Measurements from ENCODE around the gene C9orf78. TPM values are rescaled to one million over a fixed set of nuclear protein-coding genes. Genes with fewer than 3 reads are reported as not detected.
"Not testable (repeated sequence)": the region's sequence is repeated elsewhere in the genome, so short reads cannot be mapped to it uniquely, and the experiment has no call there.

C9orf78 gene
- total and polyA plus RNA-seq, 2 experiments from 2014 or later, result 46.8 to 80.7 TPM

GRCh38 chr9:129803676-129804060 lies 31.4 kb downstream of the C9orf78 start:
- no peaks in the 10 kb centered on the region for H4K20me1 ChIP-seq (ENCODE audit: insufficient read depth)
- in situ Hi-C loops (cut with MboI), result no loop called here
- peak overlapping the region; percentile 83 for H3K4me2 ChIP-seq (ENCODE audit: unreplicated experiment)
- H3K4me3 ChIP-seq, result peak overlapping the region; percentile 92
- DNase-seq, result peak; percentile 33
- H3F3A ChIP-seq (ENCODE audit: insufficient read depth), result no peaks in the 10 kb centered on the region
- peak overlapping the region; percentile 62 for H3K27ac ChIP-seq
- WGBS, 2 experiments (ENCODE audit: low coverage in 1 of 2, low lambda C conversion rate in 2 of 2, missing lambda C conversion rate in 2 of 2), result 2 to 3% methylated on average over 14 of the region's 14 CpGs
- H2AFZ ChIP-seq, result peak overlapping the region; percentile 86
- H3K9ac ChIP-seq, result peak overlapping the region; percentile 84
- no peaks in the 10 kb centered on the region for H3K9me3 ChIP-seq (ENCODE audit: low read depth)
- H3K9me2 ChIP-seq (ENCODE audit: insufficient read depth), result no peaks in the 10 kb centered on the region
- no peaks in the 10 kb centered on the region; the same call in 1 of the 2 replicates for H3K36me3 ChIP-seq (ENCODE audit: low read depth)
- no peaks in the 10 kb centered on the region for H3K27me3 ChIP-seq (replicated peaks; ENCODE audit: insufficient read depth)
- peaks cover 41% of the 10 kb centered on the region for H3K79me2 ChIP-seq (ENCODE audit: insufficient read depth)
- H3K4me1 ChIP-seq (ENCODE audit: insufficient read depth), result peaks cover 5% of the 10 kb centered on the region; the same call in 1 of the 2 replicates
- no peak for TF ChIP-seq EZH2phosphoT487 (IDR thresholded peaks at IDR 0.05; ENCODE audit: insufficient read depth, low read depth)
- no peak for TF ChIP-seq EZH2 (IDR thresholded peaks at IDR 0.05; ENCODE audit: insufficient read depth, poor library complexity, severe bottlenecking)

- Histone ChIP-seq H3K79me2 (ENCODE audit: insufficient read depth) (peaks cover 41% of the 10 kb centered on the region), H2AFZ (peak within 1 kb of the TSS; percentile 86), H3K4me3 (peak within 1 kb of the TSS; percentile 92), H3K36me3 (ENCODE audit: low read depth) (no peaks in the 10 kb centered on the region; the same call in 1 of the 2 replicates), H3K27me3 (replicated peaks; ENCODE audit: insufficient read depth) (no peaks in the 10 kb centered on the region), H3K9ac (peak within 1 kb of the TSS; percentile 84), H4K20me1 (ENCODE audit: insufficient read depth) (no peaks in the 10 kb centered on the region), H3K4me2 (ENCODE audit: unreplicated experiment) (peak within 1 kb of the TSS; percentile 83), H3F3A (ENCODE audit: insufficient read depth) (no peaks in the 10 kb centered on the region), H3K9me3 (ENCODE audit: low read depth) (no peaks in the 10 kb centered on the region), H3K27ac (peak within 1 kb of the TSS; percentile 62), H3K9me2 (ENCODE audit: insufficient read depth) (no peaks in the 10 kb centered on the region), H3K4me1 (ENCODE audit: insufficient read depth) (peaks cover 5% of the 10 kb centered on the region; the same call in 1 of the 2 replicates)
- DNase-seq, result peak; percentile 95
- in situ Hi-C loops (cut with MboI), result no loop called here
- 0% methylated on average over 42 to 90 of the region's 93 CpGs for WGBS, 2 experiments (ENCODE audit: low coverage in 1 of 2, low lambda C conversion rate in 2 of 2, missing lambda C conversion rate in 2 of 2)
- TF ChIP-seq EZH2 (IDR thresholded peaks at IDR 0.05; ENCODE audit: insufficient read depth, poor library complexity, severe bottlenecking) (no peak), EZH2phosphoT487 (IDR thresholded peaks at IDR 0.05; ENCODE audit: insufficient read depth, low read depth) (no peak)
Measured at GRCh38 chr9:129802833-129803675, 32.0 kb downstream of the C9orf78 start, which contains the start of gene TOR1B. Gene TOR1B, plus strand, starts transcription at chr9:129803184. Its CDS starts 29 bp downstream, at chr9:129803213.

GRCh38 chr9:129801504-129801903 lies 33.6 kb downstream of the C9orf78 start:
- Histone ChIP-seq H3K4me3 (no peak overlapping the region), H3K27ac (no peak overlapping the region), H3K4me2 (ENCODE audit: unreplicated experiment) (no peak overlapping the region), H3K4me1 (ENCODE audit: insufficient read depth) (peaks cover 5% of the 10 kb centered on the region; the same call in 1 of the 2 replicates), H3K79me2 (ENCODE audit: insufficient read depth) (peaks cover 31% of the 10 kb centered on the region), H4K20me1 (ENCODE audit: insufficient read depth) (no peaks in the 10 kb centered on the region), H3K9me3 (ENCODE audit: low read depth) (no peaks in the 10 kb centered on the region), H3K9ac (no peak overlapping the region), H3K9me2 (ENCODE audit: insufficient read depth) (no peaks in the 10 kb centered on the region), H3F3A (ENCODE audit: insufficient read depth) (no peaks in the 10 kb centered on the region), H3K27me3 (replicated peaks; ENCODE audit: insufficient read depth) (no peaks in the 10 kb centered on the region), H2AFZ (no peak overlapping the region), H3K36me3 (ENCODE audit: low read depth) (no peaks in the 10 kb centered on the region; the same call in 1 of the 2 replicates)
- TF ChIP-seq EZH2phosphoT487 (IDR thresholded peaks at IDR 0.05; ENCODE audit: insufficient read depth, low read depth), result no peak
- TF ChIP-seq EZH2 (IDR thresholded peaks at IDR 0.05; ENCODE audit: insufficient read depth, poor library complexity, severe bottlenecking), result no peak
- in situ Hi-C loops (cut with MboI), result no loop called here
- no peak for DNase-seq
- WGBS, 2 experiments (ENCODE audit: low coverage in 1 of 2, low lambda C conversion rate in 2 of 2, missing lambda C conversion rate in 2 of 2), result 86% methylated on average over 17 of the region's 17 CpGs

- H2AFZ ChIP-seq, result no peak overlapping the region
- peaks cover under 1% of the 10 kb centered on the region; the same call in 1 of the 2 replicates for H3K4me1 ChIP-seq (ENCODE audit: insufficient read depth)
- H3K79me2 ChIP-seq (ENCODE audit: insufficient read depth), result peaks cover 5% of the 10 kb centered on the region
- in situ Hi-C loops (cut with MboI), result no loop called here
- TF ChIP-seq EZH2 (IDR thresholded peaks at IDR 0.05; ENCODE audit: insufficient read depth, poor library complexity, severe bottlenecking) (no peak), EZH2phosphoT487 (IDR thresholded peaks at IDR 0.05; ENCODE audit: insufficient read depth, low read depth) (no peak)
- H3K36me3 ChIP-seq (ENCODE audit: low read depth), result no peaks in the 10 kb centered on the region
- H3K9ac ChIP-seq, result no peak overlapping the region
- H3F3A ChIP-seq (ENCODE audit: insufficient read depth), result no peaks in the 10 kb centered on the region
- H3K27me3 ChIP-seq (replicated peaks; ENCODE audit: insufficient read depth), result peaks cover 3% of the 10 kb centered on the region; the same call in 1 of the 2 replicates
- no peaks in the 10 kb centered on the region for H4K20me1 ChIP-seq (ENCODE audit: insufficient read depth)
- 50 to 57% methylated on average over 6 of the region's 6 CpGs for WGBS, 2 experiments (ENCODE audit: low coverage in 1 of 2, low lambda C conversion rate in 2 of 2, missing lambda C conversion rate in 2 of 2)
- H3K9me3 ChIP-seq (ENCODE audit: low read depth), result no peaks in the 10 kb centered on the region
- no peak for DNase-seq
- no peak overlapping the region for H3K27ac ChIP-seq
- H3K4me2 ChIP-seq (ENCODE audit: unreplicated experiment), result no peak overlapping the region
- no peaks in the 10 kb centered on the region for H3K9me2 ChIP-seq (ENCODE audit: insufficient read depth)
- no peak overlapping the region for H3K4me3 ChIP-seq
Measured at GRCh38 chr9:129798973-129799372, 36.1 kb downstream of the C9orf78 start.

GRCh38 chr9:129796029-129796428 lies 39.0 kb downstream of the C9orf78 start:
- H2AFZ ChIP-seq; H3F3A ChIP-seq (ENCODE audit: insufficient read depth); in situ Hi-C loops (cut with MboI); H3K9ac ChIP-seq; H3K36me3 ChIP-seq (ENCODE audit: low read depth); H3K79me2 ChIP-seq (ENCODE audit: insufficient read depth); H3K4me1 ChIP-seq (ENCODE audit: insufficient read depth); DNase-seq; H3K9me3 ChIP-seq (ENCODE audit: low read depth); H4K20me1 ChIP-seq (ENCODE audit: insufficient read depth); H3K4me3 ChIP-seq; H3K9me2 ChIP-seq (ENCODE audit: insufficient read depth); H3K27ac ChIP-seq; H3K27me3 ChIP-seq (replicated peaks; ENCODE audit: insufficient read depth); H3K4me2 ChIP-seq (ENCODE audit: unreplicated experiment): not testable (repeated sequence)
- 91 to 96% methylated on average over 2 of the region's 2 CpGs for WGBS, 2 experiments (ENCODE audit: low coverage in 1 of 2, low lambda C conversion rate in 2 of 2, missing lambda C conversion rate in 2 of 2)
